ENCODE results near the gene IQGAP2. TPM values are rescaled to one million over a fixed set of nuclear protein-coding genes. Genes with fewer than 3 reads are reported as not detected.

IQGAP2 gene
- total RNA-seq, 4 donors from 2014 or later, result 46.8 to 121 (median 97.0) TPM

- H3K4me3 ChIP-seq, result no peak overlapping the region
- no peaks in the 10 kb centered on the region for H3K27me3 ChIP-seq
- intact Hi-C loops (cut with DNase I; ENCODE audit: low total_unique reads), result no loop called here
- TF ChIP-seq EP300 (IDR thresholded peaks at IDR 0.05; ENCODE audit: low read depth), result peak; percentile 83
- TF ChIP-seq POLR2A (IDR thresholded peaks at IDR 0.05), result peak; percentile 37
- peak in 2 of 3 donors; percentile 54 to 83 for TF ChIP-seq POLR2AphosphoS5 (IDR thresholded peaks at IDR 0.05)
- TF ChIP-seq CTCF (IDR thresholded peaks at IDR 0.05), result peak in 1 of 5 experiments; percentile 27
- H3K36me3 ChIP-seq, result no peaks in the 10 kb centered on the region
- peak overlapping the region; percentile 78 to 88 (median 86) for H3K27ac ChIP-seq
- WGBS, 2 donors (ENCODE audit: low coverage in 1 of 2), result 50 to 64% methylated on average over 2 of the region's 2 CpGs
- H3K9me3 ChIP-seq, result no peaks in the 10 kb centered on the region
- DNase-seq, result peak; percentile 67
- in situ Hi-C loops (cut with MboI; ENCODE audit: low pct_ligation_motif_present in 1 of 4, low pct_unique_long_range_greater_than_20kb in 1 of 4, low sequenced_read_pairs in 3 of 4), result no loop called here
- H3K4me1 ChIP-seq, result peaks cover 22 to 76% (median 42%) of the 10 kb centered on the region in 4 donors
Measured at GRCh38 chr5:76475936-76476335, 72.9 kb downstream of the IQGAP2 start.

- TF ChIP-seq POLR2A (IDR thresholded peaks at IDR 0.05) (no peak), POLR2AphosphoS5 (IDR thresholded peaks at IDR 0.05) (no peak), CTCF (IDR thresholded peaks at IDR 0.05) (no peak), EP300 (IDR thresholded peaks at IDR 0.05; ENCODE audit: low read depth) (no peak)
- in situ Hi-C loops (cut with MboI; ENCODE audit: low pct_ligation_motif_present in 1 of 4, low pct_unique_long_range_greater_than_20kb in 1 of 4, low sequenced_read_pairs in 3 of 4), result no loop called here
- Histone ChIP-seq H3K27me3 (no peaks in the 10 kb centered on the region), H3K36me3 (no peaks in the 10 kb centered on the region), H3K4me3 (no peak overlapping the region), H3K4me1 (peaks cover 22 to 74% (median 39%) of the 10 kb centered on the region in 4 donors), H3K27ac (peak overlapping the region; percentile 78 to 88 (median 86)), H3K9me3 (no peaks in the 10 kb centered on the region)
- 42 to 44% methylated on average over 3 of the region's 3 CpGs for WGBS, 2 donors (ENCODE audit: low coverage in 1 of 2)
- intact Hi-C loops (cut with DNase I; ENCODE audit: low total_unique reads), result no loop called here
- no peak for DNase-seq
Measured at GRCh38 chr5:76476474-76477038, 73.5 kb downstream of the IQGAP2 start.

GRCh38 chr5:76477061-76477460, 74.0 kb downstream of the IQGAP2 start:
- Histone ChIP-seq H3K9me3 (no peaks in the 10 kb centered on the region), H3K27me3 (no peaks in the 10 kb centered on the region), H3K36me3 (no peaks in the 10 kb centered on the region), H3K4me3 (no peak overlapping the region), H3K4me1 (peaks cover 22 to 74% (median 37%) of the 10 kb centered on the region in 4 donors), H3K27ac (peak overlapping the region; percentile 78 to 88 (median 86))
- WGBS, 2 donors (ENCODE audit: low coverage in 1 of 2), result 98 to 100% methylated on average over 1 to 2 of the region's 2 CpGs
- DNase-seq, result no peak
- no peak for TF ChIP-seq EP300 (IDR thresholded peaks at IDR 0.05; ENCODE audit: low read depth)
- no peak for TF ChIP-seq CTCF (IDR thresholded peaks at IDR 0.05)
- no peak for TF ChIP-seq POLR2A (IDR thresholded peaks at IDR 0.05)
- TF ChIP-seq POLR2AphosphoS5 (IDR thresholded peaks at IDR 0.05), result no peak
- intact Hi-C loops (cut with DNase I; ENCODE audit: low total_unique reads), result no loop called here
- in situ Hi-C loops (cut with MboI; ENCODE audit: low pct_ligation_motif_present in 1 of 4, low pct_unique_long_range_greater_than_20kb in 1 of 4, low sequenced_read_pairs in 3 of 4), result no loop called here

GRCh38 chr5:76477571-76477970, 74.5 kb downstream of the IQGAP2 start:
- H3K4me1 ChIP-seq, result peaks cover 22 to 74% (median 38%) of the 10 kb centered on the region in 4 donors
- in situ Hi-C loops (cut with MboI; ENCODE audit: low pct_ligation_motif_present in 1 of 4, low pct_unique_long_range_greater_than_20kb in 1 of 4, low sequenced_read_pairs in 3 of 4), result no loop called here
- no peaks in the 10 kb centered on the region for H3K27me3 ChIP-seq
- H3K36me3 ChIP-seq, result no peaks in the 10 kb centered on the region
- peak overlapping the region; percentile 78 to 88 (median 86) for H3K27ac ChIP-seq
- H3K9me3 ChIP-seq, result no peaks in the 10 kb centered on the region
- intact Hi-C loops (cut with DNase I; ENCODE audit: low total_unique reads), result no loop called here
- TF ChIP-seq POLR2AphosphoS5 (IDR thresholded peaks at IDR 0.05), result no peak
- TF ChIP-seq POLR2A (IDR thresholded peaks at IDR 0.05), result no peak
- TF ChIP-seq CTCF (IDR thresholded peaks at IDR 0.05), result no peak
- TF ChIP-seq EP300 (IDR thresholded peaks at IDR 0.05; ENCODE audit: low read depth), result no peak
- no peak overlapping the region for H3K4me3 ChIP-seq
- DNase-seq, result no peak

Data from transverse colon (tissue), 4 donors.